Testis (tissue), 2 donors: ENCODE results near the gene XYLT1.

Experiments used
- CTCF ChIP-seq, 3 experiments: fragments of 450-650 bp in 2 of 3; fragments of 200-600 bp in 1 of 3; sonication (generic) in 1 of 3; IDR thresholded peaks; one replicate each; pipeline ENCODE4 v1.5.1; 2016 to 2019; ENCODE audit warnings: antibody characterized with exemption in 3 of 3, mild to moderate bottlenecking in 2 of 3, moderate library complexity in 1 of 3
- POLR2A ChIP-seq: fragments of 450-650 bp; IDR thresholded peaks from one replicate; pipeline ENCODE4 v1.6.1; 2017; ENCODE audit warnings: antibody characterized with exemption, mild to moderate bottlenecking, moderate library complexity

- TF ChIP-seq CTCF (IDR thresholded peaks at IDR 0.05) (no peak), POLR2A (no peak)
Measured at GRCh38 chr16:17380613-17381012, 90.1 kb downstream of the XYLT1 start.
